GM18526 (cell line): ENCODE measurements around the gene HAO2.

Experiments
- POLR2A ChIP-seq: IDR thresholded peaks from 3 replicates; pipeline ENCODE4 v1.6.1; 2011; ENCODE audit not compliant: insufficient read length; ENCODE audit errors: extremely low read depth

HAO2 gene

GRCh38 chr1:119368554-119368953, at the start of gene HAO2:
HAO2 (plus strand) TSS chr1:119368785; CDS start chr1:119381086, 12,301 bp downstream.
- TF ChIP-seq POLR2A, result no peak

DNA sequence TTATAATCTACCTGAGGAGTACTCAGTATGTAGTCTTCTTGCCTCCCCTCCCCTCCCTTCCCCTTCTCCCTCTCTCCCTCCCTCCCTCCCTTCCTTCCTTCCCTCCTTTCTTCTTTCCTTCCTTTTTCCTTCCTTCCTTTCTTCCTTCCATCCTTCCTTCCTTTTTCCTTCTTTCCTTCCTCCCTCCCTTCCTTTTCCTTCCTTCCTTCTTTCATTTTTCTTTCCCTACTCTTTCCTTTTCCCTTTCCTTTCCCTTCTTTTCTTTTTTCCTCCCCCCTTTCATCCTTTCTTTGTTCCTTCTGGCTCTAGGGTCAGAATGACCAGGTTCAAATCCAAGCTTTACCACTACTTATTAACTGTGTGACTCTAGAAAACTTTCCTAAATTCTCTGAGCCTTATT, 48.5 kb upstream of the HAO2 start:
- TF ChIP-seq POLR2A, result no peak

- no peak for TF ChIP-seq POLR2A
These were observed 46.7 kb upstream of the HAO2 start for GRCh38 chr1:119321666-119322419.

DNA sequence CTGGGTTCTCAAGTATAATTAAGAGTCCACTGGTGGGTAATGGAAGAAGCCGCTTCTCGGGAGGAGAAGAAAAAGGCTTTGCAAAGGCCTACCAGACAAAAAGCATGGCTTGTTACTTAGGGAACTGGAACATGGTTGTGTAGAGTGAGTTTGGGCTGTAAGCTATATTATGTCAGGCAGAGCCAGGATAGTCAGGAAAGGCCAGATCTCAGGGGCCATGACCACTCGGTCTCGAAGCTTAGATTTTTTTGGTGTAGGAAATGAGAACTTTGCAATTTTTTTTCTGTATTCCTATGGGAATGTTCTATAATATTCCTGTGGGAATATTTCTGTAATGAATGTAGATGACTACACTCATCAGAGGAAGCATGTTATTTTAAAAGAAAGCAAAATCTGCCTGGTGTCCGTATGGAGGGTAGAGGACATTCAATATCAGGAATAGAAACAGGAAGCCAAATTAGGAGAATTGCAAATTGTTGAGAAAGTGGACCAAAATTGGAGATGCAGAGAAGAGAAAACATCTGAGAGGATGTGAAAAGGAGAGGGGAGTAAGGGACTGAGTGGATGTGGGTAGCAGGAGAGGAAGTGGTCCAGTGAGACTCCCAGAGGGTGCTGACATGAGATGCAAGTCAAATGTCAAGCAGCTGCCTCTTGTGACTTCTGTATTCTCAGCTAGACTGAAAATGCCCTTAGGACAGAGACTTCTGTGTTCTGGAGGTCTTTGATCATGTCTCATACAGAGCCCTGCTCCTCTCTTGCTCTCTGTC, 45.2 kb upstream of the HAO2 start:
- no peak for TF ChIP-seq POLR2A

GRCh38 chr1:119324198-119324597, 44.4 kb upstream of the HAO2 start:
- TF ChIP-seq POLR2A, result no peak

GRCh38 chr1:119326251-119326650, 42.3 kb upstream of the HAO2 start:
- no peak for TF ChIP-seq POLR2A

DNA sequence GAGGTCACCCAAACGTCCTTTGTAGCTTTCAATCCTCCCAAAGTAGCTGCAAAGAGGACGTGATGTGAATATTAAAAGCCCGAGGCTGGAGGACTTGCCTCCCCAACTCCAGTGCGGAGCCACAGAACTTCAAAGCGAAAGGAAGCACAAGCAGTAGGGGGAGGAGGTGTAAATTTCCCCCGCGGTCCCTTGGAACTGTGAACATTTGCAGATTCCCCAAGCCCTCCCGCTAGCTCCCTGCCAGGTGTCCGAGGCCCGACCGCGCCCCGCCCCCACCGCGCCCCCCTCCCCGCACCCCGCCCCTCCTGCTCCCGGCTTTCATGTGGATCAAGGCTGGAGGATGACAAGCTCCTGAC, 41.5 kb upstream of the HAO2 start:
- TF ChIP-seq POLR2A, result no peak

DNA sequence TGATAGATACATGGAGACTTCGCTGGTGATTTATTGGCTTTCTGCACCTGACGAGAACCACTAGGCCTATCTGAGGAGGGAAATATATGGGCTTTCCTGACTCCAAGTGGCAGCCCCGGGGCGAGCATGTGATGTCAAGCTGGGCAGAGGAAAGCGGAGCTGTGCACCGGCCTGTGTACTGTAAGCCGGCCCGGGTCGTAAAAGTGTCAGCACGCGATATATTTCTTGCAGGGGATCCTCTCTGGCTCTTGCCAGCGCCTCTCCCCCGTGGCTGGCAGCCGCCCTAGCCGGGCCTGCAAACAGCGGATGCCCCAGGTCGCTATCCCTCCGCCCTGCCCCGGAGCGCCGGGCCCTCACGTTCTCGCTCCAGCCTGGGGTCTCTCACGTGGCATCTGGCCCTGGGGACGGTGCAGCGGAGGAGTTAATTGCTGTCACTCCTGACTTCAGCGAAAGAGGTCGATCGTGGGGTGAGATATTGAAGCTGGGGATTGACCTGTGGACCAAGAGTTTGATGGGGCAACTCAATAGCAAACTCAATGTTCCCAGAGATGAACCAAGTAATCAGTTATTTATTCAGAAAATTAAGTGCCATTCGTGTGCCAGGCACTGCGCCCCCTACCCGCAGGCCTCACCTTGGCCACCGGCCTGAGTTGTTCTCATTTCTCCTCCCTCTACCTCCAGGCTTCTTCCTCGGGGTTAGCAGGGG, 41.0 kb upstream of the HAO2 start:
- TF ChIP-seq POLR2A, result no peak

DNA sequence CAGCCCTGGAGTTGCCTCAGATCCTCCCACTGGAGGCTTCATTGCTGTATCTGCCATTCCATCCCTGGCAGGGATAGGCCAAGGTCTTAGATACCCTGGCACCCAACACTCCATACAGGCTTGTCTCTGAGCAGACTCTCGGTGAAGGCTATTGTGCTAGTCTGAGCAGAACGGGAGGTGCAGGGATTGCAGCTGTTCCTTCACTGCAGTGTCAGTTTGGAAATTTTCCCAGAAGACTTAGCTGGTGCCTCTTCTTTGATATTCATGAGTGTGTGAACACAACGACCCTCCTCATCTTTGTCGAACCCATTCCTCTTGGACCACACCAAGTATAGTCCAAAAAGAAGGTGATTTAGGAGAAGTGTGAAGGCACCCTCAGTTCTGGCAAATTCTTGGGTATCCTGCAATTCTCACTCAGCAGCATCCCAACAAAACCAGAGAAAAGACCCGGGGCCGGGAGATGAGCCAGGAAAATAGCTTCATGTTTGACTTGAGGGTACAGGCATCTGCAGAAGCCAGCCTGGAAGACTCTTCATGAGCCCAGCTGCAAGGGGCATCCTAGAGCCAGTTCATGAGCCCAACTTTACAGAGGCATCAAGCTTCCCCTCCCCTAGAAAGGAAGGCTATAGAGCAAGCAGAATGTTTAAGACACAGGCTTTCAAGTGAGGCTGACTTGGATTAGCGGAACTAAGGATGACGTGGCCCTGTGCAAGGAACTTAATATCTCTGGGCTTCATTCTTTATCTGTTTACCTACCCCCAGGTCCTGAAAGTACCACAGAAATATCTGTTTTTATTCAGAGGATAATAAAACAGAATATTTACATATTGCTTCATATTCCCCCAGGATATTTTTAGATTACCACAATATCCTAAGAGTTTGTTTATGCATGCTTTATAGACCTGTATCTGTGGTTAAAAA, 38.8 kb upstream of the HAO2 start:
- no peak for TF ChIP-seq POLR2A

DNA sequence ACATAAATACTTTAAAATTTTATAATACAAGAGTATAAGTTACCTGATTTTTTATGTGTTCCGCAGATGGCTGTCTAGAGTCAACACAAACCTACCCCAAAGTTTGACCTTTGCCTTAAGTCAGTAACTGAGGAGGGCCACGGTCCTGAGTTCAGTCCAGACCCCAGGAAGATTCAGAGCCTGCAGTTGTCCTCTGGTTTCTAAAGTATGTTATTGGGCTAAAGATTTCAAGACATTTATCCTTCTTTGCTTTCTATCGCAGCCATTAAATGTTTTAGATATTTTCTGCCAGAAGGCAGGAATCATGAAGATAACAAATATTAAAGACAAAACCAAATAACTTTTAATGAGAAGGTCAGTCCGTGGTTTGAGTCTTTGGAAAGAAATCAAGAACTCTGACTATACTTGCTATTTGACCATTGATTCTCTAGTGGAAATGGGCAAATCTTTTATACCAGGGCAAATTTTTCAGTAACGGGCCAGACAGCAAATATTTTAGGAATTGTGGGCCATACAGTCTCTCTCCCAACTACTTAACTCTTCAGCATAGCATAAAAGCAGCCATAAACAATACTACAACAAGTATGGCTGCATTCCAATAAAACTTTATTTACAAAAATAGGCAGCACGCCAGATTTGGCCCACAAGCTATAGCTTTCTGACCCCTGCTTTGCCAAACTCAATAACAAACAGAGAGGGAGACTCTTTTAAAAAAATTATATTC, 38.0 kb upstream of the HAO2 start:
- no peak for TF ChIP-seq POLR2A

GRCh38 chr1:119331190-119331515, 37.4 kb upstream of the HAO2 start:
- TF ChIP-seq POLR2A, result no peak

DNA sequence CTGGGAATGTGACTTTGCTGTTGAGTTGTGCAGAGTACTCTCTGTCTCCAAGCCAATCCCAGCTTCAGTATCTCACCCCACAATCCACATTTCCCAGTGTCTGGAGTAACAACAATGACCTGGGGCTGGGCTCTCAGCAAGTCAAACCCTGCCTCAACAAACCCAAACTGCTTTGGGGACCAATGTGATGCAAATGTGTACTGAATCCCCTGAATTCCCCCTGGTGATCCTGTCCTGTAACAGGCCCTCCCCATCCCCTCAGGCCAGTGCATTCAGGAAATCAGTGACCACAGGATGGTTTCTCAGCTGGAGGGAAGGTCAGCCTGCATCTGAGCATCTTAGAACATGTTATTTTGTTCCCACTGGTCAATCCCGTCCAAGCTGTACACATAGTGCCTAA, 36.7 kb upstream of the HAO2 start:
- no peak for TF ChIP-seq POLR2A

DNA sequence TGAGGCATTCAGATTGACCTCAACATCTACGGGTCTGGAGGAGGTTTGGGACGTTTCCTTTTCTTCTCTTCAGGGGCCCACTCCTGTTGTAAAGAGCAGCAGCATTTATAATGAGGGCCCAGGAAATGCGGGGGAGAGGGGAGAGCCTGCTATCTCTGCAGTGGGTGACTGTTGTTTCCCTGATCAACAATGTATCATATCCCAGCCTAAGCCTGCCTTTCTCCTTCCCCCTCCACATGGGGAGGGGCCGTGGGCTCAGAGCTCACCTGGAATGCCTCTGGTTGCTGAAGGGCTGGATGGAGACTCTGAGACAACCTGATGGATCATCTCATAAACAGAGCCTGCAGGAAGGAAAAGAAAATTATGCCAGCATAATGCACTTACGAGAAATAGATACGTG, 36.0 kb upstream of the HAO2 start:
- TF ChIP-seq POLR2A, result no peak

- no peak for TF ChIP-seq POLR2A
These were observed 35.3 kb upstream of the HAO2 start for GRCh38 chr1:119333163-119333896.

- TF ChIP-seq POLR2A, result no peak
These were observed 31.7 kb upstream of the HAO2 start for GRCh38 chr1:119336848-119337247.
